Frontal cortex (tissue), 4 donors: Measurements from ENCODE around the gene ANGEL1. TPM values are rescaled to one million over a fixed set of nuclear protein-coding genes. Genes with fewer than 3 reads are reported as not detected.

Experiments
- DNase-seq, 2 donors: peaks; one replicate each; pipeline ENCODE4 v3.0.0; 2012; ENCODE audit warnings: low spot score in 2 of 2
- FAIRE-seq: peaks from 2 replicates; lab custom pipeline; 2012; peaks lifted over from hg19 to GRCh38; lab: Jason Lieb, UNC
- total RNA-seq: library from RNA; depleted of rRNA; stranded (reverse); fragments of >200 nt; gene quantifications from one replicate; pipeline ENCODE4 v1.2.3, GENCODE V29; 2014
- donor health status: control.
- donor health status: control.
- donor health status: control.

ANGEL1 gene, protein sequence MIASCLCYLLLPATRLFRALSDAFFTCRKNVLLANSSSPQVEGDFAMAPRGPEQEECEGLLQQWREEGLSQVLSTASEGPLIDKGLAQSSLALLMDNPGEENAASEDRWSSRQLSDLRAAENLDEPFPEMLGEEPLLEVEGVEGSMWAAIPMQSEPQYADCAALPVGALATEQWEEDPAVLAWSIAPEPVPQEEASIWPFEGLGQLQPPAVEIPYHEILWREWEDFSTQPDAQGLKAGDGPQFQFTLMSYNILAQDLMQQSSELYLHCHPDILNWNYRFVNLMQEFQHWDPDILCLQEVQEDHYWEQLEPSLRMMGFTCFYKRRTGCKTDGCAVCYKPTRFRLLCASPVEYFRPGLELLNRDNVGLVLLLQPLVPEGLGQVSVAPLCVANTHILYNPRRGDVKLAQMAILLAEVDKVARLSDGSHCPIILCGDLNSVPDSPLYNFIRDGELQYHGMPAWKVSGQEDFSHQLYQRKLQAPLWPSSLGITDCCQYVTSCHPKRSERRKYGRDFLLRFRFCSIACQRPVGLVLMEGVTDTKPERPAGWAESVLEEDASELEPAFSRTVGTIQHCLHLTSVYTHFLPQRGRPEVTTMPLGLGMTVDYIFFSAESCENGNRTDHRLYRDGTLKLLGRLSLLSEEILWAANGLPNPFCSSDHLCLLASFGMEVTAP
- total RNA-seq: 6.5 TPM

DNA sequence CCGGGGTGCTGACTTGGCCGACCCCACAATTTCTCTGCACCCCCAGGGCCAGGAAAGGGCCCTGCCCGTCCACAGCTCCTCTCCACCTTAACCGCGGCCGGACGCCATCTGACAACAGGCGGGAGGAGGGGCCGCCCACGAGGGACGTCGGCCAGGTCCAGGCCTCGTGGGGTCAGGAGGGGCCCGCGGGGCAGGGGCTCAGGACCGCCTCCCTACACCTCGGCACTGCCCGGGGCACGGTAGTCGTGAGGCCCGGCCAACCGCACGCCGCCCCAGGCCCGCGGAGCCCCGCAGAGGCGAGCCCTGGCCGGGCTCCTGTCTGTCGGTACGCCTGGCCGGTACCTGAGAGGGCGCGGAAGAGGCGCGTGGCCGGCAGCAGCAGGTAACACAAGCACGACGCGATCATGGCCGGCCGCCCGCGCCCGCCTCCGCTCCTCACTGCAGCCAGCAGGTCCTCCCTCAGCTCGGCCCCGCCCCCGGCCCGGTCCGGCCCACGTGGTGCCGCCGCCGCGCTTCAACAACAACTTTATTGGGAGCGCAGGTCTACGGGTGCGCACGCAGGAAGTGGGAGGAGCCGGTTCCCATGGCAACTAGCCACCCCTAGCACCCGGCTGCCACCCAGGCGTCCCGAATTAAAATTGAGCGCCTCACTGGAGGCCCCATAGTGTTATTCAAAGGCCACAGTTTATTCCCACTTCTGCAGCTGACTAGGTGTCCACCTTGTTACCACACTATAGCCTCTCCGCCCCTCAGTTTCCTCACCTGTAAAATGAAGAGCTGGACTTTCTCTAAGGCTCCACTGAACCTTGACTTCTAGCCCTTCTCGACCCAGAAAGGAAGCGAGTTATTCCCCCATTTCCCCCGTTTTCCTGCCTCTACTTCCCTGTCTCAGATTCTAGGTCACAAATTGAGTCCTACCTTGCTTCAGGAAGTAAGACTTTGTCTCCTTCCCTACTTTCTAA is at the start of gene ANGEL1:
TSS of gene ANGEL1 (minus strand) at position 461 of the 962 bp plus-strand sequence. CDS start at position 406, 55 bp downstream.
- FAIRE-seq: no peak

DNA sequence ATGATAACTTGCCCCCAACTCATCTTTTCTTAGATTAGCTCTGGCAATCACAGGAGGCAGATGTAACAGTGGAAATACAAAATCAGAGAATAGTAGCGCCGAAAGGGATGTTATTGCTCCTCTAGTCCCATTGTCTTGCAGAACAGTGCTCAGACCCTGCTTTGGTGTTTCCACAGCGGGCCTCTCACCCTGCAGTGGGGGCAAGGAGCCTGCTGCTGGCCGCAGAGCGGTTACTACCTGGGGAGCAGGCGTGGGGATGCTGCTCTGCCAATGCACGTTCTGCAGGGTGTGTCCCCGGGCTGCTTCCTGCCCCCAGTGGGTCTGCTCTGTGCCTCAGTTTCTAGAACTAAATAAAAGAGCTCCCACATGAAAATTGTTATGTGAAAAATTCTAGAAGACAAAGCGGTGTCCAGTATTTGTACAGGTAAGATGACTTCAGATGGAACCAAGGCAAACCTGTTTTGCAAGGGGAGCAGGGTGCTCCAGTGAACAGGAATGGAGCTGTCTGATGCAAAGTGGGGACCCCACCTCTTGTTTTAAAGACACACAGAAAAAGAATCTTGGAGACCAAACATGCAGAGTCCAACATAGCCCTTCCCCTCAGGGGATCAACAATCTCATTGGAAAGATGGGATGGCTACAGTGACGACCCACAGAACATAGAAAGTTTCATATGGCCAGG is 49.0 kb upstream of the ANGEL1 start:
- DNase-seq: no peak
- no peak for FAIRE-seq

More for the DNA sequence above, at the start of gene ANGEL1:
- peak; percentile 89 for DNase-seq

DNA sequence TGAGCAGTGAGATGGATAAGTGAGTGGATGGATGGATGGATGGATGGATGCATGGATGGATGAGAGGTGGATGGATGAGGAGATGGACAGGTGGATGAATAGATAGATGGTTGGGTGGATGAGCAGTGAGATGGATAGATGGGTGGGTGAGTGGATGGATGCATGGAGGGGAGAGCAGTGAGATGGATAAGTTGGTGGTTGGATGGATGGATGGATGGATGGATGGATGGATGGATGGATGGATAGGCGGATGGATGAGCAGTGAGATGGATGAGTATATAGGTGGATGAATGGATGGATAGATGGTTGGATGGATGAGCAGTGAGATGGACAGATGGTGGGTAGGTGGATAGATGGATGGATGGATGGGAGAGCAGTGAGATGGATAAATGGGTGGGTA is 44.1 kb upstream of the ANGEL1 start:
- FAIRE-seq (no peak), DNase-seq (no peak)

DNA sequence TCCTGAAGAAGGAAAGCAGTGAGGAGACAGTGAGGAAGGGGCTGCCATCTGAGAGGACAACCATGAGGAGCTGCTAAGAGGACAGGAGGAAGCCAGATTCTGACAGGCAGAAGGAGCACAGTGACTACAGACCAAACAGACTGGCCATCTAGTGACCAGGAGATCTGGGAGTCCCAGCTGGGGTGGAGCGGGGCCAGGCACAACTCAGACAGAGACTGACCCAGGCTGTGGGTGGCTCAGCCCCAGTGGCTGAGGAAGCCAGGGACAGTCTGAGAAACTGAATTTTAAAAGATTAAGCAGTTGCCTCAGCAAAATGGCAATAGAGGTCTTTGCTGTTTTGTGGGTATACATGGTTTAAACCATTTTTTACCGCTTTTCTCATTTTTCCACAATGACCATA is 42.4 kb upstream of the ANGEL1 start:
- FAIRE-seq: no peak
- no peak for DNase-seq

DNA sequence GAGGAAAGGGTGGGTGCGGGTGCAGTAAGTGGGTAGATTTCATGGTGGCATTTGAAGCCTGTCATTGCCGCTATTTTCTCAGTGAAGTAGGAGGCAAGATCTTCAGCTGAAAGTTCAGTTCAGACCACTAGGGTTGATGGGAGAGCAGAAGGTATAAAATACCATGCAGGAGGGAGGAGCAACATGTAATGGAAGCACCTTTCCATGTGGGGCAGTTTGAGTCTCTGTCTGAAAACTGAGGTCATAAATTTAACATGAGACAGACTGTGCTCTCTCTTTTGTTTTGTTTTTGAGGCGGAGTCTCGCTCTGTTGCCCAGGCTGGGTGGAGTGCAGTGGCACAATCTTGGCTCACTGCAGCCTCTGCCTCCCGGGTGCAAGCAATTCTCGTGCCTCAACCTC is 36.2 kb upstream of the ANGEL1 start:
- no peak for FAIRE-seq
- no peak for DNase-seq

DNA sequence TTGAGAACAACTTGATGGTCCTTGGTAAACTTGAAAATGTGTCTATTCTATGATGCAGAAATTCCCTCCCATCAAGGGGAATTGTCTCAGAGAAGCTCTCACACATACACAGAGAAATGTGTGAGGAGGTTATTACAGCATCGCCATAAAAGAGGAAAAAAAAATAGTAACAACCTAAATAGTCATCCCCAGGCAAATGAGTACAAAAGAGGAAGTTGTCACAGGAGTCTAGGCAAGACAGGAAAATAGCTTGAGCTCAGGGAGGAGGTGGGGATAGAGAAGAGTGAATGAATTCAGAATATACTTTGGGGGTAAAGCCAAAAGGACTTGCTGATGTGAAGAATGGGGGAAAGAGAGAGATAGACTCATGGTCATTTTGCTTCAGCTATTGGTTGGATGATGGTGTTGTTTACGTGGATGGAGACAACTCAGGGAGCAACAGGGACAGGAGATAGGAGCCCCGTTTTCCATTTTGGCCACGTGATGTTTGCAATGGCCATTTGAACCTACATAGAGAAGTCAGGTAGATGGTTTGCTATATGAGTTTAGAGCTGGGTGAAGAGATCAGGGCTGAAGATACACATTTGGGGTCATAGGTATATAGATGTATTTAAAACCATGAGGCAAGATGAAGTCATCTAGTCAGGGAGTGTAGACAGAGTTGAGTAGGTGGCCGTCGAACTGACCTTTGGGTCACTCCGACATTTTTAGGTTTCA is 33.8 kb upstream of the ANGEL1 start:
- DNase-seq (no peak), FAIRE-seq (no peak)

DNA sequence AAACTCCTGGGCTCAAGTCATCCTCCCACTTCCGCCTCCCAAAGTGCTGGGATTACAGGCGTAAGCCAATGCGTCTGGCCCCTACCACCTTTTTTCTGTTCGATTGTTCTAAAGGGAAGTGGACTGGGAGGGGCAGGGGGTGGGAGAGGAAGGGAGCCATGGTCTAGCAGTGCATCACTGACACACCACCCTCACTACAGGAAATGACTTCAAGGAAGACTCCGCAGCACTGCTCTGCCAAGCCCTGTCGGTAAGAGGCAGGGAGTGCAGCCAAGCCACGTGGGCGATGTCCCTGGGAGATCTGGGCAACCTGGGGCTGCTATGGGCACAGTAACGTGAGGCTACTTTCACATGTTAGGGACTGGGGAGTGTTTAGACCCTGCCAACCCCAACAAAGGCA is 31.5 kb upstream of the ANGEL1 start:
- no peak for DNase-seq
- no peak for FAIRE-seq

DNA sequence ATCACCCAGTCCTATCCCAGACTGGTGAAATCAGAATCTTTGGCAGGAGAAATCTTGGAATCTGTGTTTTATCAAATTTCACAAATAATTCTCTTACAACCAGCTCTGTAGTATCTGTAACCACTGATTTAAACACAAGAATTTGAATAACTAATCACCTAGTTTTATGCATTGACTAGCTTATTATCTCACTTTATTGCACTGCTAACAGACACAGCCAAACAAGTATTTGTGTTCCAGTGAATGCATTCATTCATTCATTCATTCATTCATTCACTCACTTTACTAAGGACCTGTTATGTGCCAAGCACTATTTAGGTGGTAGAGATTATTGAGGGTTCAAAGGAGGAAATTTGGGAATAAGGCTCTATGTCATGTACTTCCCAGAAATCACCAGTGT is 29.7 kb upstream of the ANGEL1 start:
- DNase-seq: no peak
- FAIRE-seq: no peak

DNA sequence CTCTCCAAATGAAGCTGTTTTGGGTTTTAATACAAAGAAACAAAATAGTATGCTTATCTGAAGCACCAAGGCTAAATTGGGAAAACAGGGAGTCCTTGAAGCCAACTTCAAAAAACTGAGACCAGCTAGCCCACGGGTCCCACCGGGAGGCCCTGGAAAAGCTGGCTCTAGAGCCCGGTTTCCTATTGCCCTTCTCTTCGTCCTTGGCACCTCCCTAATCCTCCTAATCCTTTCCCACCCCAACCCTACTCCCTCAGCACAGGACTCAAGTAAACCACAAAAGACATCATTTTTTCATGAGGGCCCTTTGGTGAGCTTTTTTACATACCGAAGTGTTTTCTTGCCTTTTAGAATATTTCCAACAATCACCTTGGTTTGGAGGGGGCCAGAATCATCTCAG is 24.8 kb upstream of the ANGEL1 start:
- no peak for DNase-seq

DNA sequence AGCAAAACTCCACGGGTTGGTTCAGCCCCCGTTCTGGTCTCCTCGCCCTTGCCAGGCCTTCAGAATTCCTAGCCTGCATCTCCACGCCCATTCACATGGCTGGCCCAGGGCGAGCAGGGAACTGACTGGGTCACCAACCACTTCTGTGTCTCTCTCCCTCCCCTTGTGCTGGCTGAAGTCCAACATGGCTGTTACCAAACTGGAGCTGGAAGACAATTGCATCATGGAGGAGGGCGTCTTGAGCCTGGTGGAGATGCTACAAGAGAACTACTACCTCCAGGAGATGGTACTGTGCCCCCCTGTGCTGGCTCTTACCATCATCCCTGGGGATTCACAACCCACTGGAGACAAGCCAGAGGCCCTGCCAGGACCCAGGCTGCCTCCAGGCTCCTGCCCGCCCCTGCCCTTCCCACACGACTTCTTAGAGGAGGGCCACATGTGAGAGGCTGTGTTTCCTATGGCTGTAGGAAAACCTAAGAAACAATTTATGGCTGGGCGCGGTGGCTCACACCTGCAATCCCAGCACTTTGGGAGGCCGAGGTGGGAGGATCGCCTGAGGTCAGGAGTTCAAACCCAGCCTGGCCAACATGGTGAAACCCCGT is 23.4 kb upstream of the ANGEL1 start:
- DNase-seq (no peak), FAIRE-seq (no peak)

More for the DNA sequence above, 24.8 kb upstream of the ANGEL1 start:
- no peak for FAIRE-seq

DNA sequence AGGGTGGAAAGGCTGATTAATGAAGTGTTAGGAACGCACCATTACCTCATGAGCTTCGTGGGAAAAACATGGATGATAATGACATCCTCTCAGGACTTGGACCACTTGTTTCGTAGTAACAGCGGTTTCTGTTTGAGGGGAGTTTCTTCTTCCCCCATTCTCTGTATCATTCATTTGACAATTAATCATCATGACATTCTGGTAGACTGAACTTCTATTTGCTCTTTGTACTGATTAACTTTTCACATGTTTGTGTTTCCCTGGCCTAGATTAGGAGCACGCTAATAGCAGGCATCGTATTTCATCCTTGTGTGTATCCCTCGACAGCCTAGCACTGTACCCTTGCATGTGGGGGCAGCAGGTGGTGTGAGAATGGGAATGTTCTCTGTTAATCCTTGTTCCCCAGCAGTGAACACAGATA is 21.6 kb upstream of the ANGEL1 start:
- DNase-seq (no peak), FAIRE-seq (no peak)

DNA sequence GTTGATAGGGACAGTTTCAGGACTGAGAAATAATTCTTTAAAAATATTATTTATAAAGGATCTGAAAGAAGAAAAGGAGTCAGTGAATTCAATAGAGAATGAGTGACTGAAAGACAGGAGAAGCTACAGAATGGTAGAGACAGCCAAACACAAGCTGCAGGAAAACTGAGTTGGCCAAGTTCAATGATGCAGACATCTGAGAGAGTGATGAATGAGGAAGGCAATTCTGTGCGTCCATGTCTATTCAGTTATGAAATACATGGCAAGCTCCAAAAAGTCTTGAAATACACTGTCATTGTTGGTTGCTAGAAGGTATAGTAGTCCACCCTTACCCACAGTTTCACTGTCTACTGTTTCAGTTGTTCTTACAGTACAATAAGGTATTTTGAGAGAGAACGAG is 20.3 kb upstream of the ANGEL1 start:
- FAIRE-seq (no peak), DNase-seq (no peak)

DNA sequence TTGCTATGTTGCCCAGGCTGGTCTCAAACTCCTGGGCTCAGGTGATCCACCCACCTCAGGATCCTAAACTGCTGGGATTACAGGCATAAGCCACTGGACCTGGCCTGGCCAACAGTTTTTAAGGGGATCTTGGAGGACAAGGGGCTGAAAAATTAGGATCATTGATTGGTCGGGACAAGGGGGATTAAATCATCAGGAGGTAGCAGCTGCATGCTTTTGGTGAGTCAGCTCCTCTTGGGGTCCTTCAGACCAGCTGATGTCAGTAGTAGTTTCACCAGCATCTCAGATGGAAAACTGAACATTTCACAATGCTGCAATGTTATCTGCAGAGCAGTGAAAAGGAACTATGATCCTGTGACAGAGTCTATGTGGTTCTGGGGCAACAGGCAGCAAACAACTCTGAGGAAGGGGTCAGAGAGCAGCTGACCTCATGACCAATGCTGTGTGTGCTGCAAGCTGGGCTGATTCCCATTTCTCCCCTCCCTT is 19.9 kb upstream of the ANGEL1 start:
- FAIRE-seq: no peak
- DNase-seq: no peak

DNA sequence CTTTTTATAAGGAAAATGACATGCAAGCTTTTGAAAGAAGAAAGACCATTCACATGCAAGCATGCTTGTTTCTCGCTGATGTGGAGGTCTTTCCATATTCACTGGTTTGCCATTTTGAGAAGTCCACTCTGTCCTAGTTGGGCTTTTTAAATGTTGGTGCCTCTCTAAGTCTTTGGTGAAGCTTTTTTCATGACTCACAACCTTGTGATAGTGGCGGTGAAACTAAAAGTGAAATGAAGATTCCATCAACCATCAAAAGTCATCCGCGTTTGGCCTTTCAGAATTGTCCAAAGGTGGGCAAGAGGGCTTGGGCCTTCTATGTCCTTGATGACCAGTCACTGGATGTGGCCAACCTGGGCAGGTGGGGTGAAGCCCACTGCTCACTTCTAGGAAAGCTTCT is 17.9 kb upstream of the ANGEL1 start:
- FAIRE-seq (no peak), DNase-seq (no peak)

DNA sequence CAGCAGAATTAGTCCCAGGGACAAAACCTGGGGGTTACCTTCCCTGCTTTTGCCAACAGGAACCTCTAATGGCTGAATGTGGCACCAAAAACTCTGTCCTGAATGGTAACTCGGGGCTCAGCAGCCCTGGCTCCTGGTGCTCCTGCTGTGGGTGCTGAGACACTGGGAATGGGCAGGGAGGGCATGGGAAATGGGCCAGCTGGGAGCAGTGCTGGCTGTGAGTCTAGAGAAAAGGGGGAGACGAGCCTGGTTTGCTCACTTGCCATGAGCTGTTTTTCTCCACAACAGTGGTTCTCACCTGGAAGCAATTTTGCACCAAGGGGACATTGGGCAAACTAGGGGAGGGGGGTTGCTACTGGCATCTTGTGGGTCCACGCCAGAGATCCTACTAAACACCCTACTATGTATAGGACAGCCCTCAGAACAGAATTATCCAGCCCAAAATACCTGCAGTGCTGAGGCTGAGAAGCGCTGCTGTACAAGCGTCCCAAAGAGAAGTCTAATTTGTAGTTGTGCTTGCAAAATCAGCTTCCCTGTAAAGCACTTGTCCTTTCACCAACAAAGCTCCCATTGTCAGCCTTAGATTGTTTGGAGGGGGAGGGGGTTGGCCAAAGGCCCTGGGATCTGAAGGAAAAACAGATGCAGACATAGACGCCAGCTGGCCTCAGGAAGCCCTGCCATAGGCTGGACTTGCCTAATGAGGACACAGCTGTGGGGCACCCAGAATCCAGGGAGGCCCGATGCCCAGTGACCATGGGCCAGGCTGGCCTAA is 17.2 kb upstream of the ANGEL1 start:
- FAIRE-seq (no peak), DNase-seq (peak; percentile 44 to 77)

DNA sequence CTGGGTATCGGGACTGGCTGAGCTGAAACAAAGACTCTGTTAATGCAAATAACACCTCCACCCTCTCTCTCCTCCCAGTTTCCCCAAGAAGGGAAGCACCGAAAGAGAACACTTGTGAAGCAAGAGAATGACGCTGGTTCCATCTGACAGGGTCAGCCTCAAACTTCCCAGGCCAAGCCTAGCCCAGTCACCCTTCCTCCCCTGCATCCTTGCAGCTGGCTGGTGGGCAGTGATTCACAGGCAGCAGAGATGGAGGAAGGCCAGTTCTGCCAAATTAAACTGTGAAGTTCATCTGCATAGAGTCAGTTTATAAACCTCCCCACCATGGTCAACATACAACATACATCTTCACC is 16.3 kb upstream of the ANGEL1 start:
- DNase-seq (no peak), FAIRE-seq (no peak)

DNA sequence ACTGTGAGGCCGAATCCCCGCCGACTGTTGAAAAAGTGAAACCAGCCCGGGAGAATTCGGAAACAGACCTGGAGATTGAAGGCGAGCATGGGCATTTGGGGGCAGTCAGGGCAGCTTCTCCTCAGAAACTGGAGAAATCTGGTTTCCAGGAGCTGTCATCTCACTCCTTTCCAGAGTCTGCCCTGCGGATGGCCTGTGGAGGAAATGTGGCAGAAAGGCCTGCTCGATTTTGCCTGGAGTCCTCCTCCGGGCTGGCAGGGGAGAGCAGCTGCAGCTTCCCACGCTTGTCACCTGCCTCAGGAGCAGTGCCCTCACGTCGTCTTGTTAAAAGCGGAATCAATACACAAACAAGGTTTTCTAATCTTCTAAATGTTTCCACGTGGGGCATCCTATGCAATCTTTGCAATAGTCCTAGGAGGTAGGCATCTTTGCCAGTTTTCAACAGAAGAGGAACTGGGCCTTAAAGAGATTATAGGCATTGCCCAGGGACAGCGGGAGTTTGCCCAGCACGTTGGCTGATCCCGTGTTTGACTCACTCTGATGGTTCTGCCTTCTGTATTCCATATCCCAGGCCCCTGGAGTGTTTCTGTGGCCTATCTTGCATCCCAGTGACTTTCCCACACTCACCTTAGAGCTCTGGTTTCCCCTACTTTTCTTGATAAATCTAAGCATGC is 15.8 kb upstream of the ANGEL1 start:
- FAIRE-seq: no peak
- no peak for DNase-seq
